HG02885 (cell line): ENCODE results near the gene PARVA.

Experiments
- ATAC-seq: cut with Tn5 transposase; IDR thresholded peaks from one replicate; pipeline ENCODE4 v1.9.1; 2021; ENCODE audit warnings: mild to moderate bottlenecking; ENCODE audit not compliant: unreplicated experiment, poor library complexity

PARVA gene

DNA sequence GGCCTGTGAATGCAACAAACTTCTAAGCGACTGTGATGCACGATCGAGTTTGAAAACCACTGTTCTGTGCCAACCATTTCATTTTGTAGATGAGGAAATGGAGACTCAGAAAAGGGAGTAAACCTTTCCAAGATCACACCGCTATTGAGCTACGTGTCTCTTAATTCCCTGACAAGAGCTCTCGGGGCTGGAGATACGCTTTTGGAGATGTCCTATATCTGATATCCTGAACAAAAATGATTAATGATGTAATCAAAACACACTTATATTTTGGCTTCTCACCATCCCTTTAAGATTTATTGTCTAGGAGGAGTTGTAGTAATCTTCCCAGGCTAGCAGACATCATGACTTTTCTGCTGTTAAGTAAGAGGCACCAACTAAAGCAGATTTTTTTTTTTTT lies 1.7 kb upstream of the PARVA start:
- ATAC-seq, result no peak

DNA sequence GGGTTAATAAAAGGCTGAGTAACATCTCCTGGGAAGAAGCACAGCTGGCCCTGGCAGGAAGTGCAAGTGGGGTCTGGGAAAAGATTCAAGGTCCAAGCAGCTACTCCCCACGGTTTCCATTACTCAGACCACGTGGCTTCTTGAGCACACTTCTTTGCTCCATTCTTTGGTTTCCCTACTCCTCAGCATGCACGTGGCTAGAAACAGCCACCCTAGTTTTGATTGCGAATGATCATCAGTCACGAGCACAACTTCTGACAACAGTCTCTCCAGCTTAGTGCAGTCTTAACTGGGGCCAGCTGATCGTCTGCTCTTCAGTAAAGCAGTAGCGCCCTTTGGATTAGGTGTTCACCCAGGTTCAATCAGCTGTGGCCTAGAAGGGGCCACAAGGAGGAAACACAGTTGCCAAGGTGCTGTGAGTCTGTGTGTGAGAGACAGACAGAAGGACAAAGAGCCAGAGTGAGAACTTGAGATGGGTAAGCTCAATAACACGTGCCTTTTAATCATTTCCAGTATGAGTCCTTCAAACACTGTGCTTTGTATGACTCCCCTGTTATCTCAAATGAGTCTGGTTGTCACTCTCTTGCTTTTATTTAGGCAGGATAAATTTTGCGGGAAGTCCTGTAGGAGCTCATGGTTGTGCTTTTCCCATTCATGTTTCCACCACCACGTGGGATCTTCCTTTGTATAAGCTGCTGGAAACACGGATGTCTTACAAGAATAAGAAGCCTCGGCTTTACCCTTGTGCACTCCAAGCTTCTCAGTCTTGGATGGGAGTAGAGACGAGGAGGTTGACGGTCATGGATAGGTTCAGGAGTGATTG lies 901 bp upstream of the PARVA start:
- ATAC-seq, result no peak

DNA sequence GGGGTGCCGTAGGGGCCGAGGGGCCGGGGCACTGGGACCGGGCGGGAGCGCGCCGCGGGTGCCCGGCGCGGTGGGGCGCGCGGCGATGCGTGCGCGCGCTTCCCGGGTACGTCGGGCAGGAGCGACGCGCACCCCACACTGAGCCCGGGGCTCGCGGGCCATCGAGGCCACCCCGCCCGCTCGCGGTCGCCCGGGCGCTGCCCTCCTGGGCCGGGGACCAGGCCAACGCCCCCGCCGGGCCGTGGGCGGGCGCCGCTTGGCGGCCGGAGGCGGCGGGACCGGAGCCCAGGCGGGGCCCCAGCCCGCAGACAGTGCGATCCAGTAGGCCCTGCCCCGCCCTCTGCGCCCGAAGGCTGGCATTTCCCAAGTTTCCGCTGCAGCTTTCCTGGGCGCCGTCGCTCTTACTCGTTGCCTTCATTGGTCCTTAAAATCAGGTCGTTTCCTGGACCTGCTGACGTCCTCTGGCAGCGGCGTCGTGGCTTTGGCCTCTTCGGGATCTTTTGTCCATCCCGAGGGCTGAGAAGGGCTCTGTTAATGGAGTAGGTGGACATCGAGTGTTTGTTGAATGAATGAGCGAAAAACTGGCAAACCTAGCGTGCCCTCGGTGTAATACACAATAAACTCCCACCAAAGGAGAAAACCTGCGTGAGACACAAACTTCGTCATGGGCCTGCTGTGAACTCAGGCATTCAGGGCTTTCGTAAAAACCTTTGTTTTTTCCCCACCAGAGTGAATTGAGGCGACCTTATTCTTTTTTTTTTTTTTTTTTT lies 638 bp downstream of the PARVA start:
- ATAC-seq, result no peak

DNA sequence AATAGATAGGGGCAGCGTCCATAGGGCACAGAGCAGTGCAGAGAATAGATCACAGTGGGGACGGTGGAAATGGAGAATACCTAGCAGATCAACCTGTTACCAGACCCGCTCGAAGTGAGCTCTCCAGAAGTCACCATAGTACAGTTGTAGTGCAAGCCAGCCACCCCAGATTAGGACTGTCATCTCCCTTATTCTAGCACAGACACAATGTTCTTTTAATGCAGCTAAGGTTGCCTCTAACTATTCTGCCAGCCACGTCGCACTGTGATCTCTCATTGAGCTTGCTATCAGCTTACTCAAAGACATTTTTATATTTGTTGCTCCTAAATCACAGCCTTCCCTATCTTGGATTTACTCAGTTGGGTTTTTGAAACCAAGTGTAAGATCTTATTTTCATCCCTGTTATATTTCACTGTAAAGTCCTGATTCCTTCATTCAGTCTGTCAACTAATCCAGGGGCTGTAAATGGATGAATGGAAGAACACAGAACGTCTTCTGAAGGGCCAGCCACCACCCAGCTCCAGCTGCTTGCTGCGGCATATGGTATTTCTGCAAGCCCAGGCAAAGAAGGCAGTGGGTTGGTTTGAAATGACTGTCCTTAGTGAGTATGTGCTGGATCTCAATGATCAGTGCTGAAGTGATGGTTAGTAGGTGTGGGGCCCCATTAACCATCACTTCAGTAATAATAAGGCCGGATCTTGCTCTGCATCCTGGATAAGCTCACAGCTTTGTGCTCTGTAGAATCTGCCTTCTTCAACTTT lies 3.4 kb downstream of the PARVA start:
- no peak for ATAC-seq

DNA sequence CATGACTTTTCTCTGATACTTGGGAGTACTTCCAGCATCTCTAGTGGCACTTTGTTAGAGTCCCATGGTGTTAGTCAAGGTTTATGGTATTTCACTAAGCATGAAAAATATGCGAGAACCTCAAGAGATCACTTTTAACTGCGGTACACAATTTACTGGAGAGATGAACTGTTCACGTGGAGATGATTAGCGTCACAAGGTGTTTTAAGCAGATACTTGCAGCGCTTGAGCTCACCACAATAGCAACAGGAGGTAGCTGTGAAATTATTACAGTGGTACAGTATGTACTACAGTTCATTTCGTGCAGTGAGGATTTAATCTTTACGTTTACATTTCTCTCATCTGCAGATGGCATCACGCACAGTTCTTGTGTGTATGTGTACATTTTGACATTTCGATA lies 4.5 kb downstream of the PARVA start:
- ATAC-seq, result no peak

DNA sequence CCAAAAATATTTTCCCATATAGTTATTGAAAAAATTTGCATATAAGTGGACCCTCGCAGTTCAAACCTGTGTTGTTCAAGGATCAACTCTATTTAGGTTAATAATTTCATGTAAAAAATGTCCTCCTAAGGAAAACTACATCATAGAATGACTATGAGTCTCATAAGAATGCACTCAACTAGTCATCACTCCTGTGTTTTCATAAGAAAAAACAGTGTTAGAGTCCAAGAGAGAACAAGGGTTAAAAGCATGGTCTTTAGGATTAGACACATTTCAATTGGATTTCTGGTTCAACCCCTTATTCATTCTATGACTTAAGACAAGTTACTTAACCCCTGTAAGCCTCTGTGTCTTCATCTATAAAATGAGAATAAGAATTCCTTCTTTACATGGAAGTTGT lies 5.1 kb downstream of the PARVA start:
- no peak for ATAC-seq

DNA sequence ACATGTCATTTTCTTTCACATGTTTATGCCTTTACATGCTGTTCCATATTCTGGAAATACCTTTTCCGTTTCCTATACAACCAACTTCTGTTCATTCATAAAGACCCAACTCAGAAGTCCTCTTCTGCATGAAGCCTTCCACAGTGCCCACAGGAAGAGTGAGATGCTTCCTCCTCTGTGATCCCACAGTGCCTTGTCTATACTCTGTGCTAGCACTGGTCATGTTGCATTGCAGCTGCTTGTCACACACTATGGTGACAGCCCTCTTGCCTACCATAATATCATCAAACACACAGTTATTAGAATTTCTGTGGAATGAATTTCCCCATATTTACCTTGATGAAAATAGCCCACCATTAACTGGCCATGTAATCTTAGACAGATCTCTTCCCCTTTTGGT lies 8.9 kb downstream of the PARVA start:
- no peak for ATAC-seq

DNA sequence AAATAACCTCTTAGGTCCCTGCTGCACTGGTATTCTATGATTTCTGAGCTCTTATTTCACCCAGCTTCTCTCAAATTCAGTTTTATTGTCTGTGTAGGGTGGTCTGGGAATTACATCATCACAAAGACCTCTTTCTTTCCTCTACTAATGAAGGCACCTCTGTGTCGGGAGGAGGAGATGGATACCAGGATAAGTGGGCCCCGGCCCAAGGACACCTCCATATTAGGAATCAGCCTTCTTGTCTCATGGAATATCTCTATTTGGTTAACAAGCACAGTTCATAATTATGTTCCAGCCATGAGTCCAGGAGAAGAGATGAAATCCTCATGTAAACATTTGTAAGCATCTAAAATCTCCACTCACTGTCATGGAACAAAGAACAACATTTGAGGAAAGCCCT lies 9.4 kb downstream of the PARVA start:
- ATAC-seq, result no peak

DNA sequence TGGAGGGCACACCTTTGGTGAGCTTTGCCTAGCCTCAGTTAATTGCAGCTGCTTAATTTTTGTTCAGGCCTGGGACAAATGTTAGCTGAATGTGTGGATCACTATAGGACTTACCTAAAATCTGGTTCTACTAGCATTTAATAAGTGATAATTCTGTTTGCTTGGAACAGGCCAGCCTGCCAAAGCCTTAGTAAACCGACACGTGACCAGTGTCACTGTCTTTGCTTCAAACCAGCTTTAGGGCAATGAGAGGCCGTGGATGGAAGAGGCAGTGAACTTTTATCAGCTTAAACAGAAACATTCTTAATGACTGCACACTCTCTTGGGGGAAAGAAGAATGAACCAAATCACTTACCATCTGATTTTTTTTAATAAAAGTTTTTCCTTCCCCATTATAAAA lies 10.8 kb downstream of the PARVA start:
- no peak for ATAC-seq

DNA sequence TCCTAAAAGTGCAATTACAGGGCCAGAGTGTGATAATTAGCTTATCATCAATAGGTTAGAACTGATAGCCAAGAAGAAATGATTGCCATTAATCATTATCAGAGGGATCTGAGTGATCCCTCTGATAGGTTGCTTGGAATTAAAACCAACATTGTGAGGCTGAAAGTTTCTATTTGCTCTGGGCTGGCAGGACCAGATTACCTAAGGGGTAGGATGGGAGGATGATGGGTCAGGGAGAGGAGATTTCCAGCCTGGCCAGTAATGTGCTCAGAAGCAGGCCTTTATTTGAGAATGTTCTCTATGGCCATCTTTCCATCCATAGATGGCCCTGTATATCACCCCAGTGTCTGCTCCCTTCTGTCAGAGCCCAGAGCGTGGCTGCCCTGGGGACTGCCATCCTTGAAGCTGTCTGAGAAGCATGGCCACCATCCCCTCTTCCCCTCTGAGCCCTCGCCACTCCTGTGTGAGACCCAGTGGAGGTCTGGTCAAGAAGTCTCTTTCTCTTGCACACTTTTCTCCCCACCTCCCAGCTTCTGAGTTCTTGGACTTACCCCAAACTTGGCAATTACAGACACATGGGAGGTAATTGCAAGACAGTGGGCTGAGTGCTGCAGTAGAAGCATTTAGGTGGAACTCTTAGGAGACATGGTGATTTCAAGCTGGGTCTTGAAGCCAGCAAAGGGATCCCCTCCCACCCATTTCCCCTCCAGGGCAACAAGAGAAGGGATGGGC lies 11.7 kb downstream of the PARVA start:
- ATAC-seq, result no peak

DNA sequence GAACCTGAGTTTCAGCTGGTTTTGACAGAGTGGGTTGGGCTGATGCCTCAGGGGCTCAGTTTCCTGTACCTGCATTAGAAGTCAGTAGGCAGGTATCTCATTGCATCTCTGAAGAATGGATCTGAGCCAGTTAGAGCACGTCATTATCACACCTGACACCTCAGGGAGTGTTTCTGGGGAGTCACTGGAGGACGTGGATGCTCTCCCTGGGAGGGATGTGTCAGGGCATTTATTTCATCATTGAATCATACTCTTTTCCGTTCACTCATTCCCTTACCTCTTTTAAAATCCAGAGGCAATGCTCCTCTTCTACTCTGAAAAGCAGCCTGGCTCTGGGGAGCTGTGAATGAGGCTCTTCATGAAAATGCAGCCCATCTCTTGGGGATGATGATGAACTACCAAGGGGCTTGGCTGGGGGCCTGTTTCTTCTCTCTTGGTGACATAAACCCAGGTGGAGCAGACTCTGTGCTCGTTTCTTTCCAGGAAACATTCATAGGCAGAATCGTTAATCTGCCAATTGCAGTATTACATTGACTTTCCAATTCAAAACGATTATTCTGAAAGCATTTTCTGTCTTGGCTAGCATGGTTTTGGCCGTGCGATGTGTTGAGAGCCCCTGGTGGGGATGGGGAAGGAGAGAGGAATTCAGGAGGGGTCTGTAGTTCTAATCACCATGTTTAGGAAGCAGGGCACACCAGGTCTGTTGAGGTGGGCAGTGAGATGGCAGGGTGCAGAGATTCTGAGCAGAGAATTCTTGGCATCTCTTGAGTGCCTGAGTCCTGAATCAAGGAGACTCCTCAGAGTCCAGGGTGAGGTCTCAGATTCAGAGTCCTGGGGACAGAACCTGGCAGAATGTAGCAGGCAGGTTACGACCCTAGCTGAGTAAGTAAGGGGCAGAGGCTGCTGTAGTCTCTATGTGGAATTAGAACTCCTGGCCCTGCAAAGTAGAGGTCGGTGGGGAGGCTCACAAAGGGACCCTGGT lies 12.6 kb downstream of the PARVA start:
- no peak for ATAC-seq

DNA sequence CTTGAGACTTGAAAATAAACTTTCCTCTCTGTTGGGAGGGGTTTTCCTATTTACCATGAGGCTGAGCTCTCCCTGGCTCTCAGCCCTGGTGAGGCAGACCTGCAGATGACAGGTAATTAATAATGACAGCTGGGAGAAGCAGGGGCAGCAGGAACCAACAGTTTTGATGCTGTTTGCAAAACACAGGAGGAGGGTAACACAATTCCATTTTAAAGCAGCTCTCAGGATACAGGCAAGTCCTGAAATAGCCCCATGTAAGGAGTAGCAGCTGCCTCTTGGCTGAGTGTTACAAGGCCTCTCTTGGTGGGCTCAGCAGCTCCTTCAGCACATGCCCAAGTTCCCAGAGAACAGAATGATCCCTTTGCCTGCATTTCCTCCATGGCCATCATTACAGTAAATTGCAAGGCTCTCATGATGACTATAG lies 13.3 kb downstream of the PARVA start:
- ATAC-seq, result no peak

DNA sequence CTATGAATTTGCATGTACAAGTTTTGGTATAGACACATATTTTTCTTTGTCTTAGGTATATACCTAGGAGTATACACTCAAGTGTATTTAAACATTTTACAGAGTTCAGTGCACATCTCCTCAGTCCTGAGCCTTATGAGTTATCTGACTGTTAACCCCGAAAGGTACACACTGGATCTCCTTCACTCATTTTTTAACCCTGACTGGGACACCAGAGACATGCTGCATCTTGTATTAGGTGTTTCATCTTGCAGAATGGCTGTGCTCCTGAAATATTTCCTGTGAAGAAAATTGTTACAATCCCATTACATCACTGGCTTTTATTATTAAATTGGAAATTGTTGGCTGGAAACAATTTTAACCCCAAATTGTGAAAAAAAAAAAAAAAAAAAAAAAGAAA lies 15.3 kb downstream of the PARVA start:
- ATAC-seq, result no peak

DNA sequence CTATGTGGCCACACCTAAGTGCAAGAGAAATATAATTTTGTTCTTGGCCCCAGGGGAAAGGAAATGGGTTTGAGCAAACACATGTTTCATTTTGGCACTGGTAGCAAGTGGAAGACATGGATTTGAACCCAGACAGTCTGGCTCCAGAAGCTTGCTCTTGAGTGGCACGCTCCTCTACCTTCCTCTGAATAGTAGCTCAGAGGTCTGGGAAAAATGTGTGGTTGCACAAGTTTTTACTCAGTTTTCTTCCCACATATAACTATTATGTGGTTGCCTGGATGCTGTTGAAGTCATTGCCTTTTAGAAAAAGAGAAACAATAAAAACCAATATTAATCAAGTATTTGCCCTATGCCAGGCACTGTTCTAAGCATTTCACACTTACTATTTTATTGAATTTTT lies 16.3 kb downstream of the PARVA start:
- ATAC-seq, result no peak

DNA sequence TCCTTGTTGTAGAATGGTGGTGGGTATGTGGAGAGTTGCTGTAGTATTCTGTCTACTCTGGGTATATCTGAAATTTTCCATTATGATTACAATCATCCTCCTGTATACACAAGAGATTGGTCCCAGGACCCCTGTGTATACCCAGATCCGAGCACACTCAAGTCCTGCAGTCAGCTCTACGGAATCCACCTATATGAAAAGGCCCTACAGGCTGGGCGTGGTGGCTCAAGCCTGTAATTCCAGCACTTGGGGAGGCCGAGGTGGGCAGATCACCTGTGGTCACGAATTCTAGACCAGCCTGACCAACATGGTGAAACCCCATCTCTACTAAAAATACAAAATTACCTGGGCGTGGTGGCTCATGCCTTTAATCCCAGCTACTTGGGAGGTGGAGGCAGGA lies 17.2 kb downstream of the PARVA start:
- no peak for ATAC-seq

DNA sequence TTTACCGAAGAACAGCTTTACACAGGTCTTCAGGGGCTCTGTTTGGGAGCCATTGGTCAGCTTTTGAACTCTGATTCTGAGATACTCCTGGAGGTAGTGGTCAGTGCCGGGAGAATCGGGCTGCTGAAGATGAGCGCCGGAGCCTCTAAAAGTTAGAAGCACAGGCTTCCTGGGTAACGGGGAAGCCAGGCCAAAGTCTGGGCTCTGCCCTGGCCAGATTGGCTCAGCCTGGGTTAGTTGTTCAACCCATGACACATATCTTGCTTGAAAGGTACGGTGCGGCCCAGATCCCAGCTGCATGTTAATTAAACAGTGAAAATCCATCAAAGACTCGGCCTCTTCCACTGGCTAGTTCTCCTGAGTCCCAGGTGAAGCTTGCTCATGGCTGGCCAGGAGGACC lies 18.0 kb downstream of the PARVA start:
- ATAC-seq, result no peak

DNA sequence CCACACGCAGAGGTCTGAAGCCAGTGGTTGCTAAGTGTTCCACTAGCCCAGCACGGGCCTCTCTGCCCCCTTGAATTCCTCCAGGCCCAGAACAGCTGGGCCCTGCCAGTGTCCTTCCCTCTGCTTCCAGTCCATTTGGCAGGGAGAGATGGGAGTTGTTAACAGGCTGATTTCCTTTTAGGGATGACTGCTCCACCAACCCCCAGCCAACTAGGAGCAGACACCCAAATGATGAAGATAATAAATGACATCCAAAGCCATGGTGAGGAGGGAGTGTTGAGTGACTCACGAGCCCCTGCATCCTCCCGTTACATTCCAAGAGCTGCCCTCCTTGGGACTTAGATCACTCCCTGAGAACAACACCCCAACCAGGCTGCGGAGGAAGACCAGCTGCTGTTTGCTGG lies 20.6 kb downstream of the PARVA start:
- no peak for ATAC-seq

DNA sequence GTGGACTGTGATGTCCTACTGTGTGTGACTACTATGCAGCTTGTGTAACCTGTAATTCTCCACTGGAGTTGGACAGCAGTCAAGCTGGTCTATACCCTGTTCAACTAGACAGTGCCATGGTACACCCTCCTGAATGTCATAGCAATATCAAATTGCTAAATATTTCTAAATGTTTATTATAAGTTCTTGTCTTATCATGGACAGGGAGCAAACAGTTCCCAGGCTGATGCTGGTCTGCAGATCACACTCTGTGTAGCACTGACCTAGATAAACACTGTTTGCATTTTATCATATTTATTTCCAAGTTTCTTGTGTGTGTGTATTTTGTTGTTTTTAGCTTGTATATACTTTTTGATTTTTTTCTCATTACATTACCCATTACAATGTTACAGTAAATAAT lies 22.0 kb downstream of the PARVA start:
- no peak for ATAC-seq

DNA sequence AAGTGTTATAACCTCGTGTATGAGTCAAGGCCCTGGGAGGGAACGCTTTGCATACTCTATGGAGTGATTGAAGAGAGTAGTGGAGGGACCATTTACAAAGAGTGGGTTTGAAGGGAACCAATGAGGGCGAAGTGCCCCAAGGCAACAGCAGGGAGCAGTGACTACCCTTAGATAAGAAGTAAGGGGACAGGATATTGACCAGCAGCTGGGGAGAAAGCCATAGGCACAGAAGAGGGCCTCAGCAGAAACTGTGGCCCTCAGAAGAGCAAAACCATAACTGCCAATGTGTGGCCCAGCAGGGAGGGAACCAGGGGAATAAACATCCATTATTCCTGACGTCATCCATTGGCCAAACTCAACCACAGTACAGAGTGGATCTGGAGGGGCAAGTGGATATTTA lies 24.7 kb downstream of the PARVA start:
- no peak for ATAC-seq
